GM10266 (cell line): Measurements from ENCODE around the gene CFAP77.

ENCODE experiments used
- DNase-seq: peaks from one replicate; pipeline ENCODE4 v3.0.0; 2012; ENCODE audit errors: extremely low spot score
- TF ChIP-seq, protein P1 (sequence below): IDR thresholded peaks from 2 replicates; pipeline ENCODE4 v1.5.1; 2012; ENCODE audit warnings: mild to moderate bottlenecking, low read depth; ENCODE audit not compliant: control insufficient read depth, insufficient read depth; ENCODE audit errors: missing control alignments

CFAP77 gene

DNA sequence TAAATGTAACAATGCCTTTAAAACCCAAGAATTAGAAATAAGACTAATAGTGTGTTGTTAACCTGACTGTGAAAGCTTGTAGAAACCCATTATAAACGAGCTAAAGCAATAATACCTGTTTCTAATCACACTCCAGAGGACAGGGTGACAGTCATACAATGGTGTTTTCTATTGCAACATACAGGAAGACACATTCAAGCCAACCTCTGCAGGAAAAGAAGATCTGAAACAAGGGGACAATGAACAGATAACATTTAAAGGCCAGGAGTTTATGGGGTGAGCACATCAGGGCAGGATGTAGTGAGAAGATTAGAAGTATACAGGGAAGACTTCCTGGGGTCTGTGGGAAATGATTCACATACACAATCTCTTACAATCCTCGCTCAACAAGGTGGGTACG, 186.2 kb downstream of the CFAP77 start:
- TF ChIP-seq, protein P1, sequence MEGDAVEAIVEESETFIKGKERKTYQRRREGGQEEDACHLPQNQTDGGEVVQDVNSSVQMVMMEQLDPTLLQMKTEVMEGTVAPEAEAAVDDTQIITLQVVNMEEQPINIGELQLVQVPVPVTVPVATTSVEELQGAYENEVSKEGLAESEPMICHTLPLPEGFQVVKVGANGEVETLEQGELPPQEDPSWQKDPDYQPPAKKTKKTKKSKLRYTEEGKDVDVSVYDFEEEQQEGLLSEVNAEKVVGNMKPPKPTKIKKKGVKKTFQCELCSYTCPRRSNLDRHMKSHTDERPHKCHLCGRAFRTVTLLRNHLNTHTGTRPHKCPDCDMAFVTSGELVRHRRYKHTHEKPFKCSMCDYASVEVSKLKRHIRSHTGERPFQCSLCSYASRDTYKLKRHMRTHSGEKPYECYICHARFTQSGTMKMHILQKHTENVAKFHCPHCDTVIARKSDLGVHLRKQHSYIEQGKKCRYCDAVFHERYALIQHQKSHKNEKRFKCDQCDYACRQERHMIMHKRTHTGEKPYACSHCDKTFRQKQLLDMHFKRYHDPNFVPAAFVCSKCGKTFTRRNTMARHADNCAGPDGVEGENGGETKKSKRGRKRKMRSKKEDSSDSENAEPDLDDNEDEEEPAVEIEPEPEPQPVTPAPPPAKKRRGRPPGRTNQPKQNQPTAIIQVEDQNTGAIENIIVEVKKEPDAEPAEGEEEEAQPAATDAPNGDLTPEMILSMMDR: no peak
- DNase-seq: no peak

DNA sequence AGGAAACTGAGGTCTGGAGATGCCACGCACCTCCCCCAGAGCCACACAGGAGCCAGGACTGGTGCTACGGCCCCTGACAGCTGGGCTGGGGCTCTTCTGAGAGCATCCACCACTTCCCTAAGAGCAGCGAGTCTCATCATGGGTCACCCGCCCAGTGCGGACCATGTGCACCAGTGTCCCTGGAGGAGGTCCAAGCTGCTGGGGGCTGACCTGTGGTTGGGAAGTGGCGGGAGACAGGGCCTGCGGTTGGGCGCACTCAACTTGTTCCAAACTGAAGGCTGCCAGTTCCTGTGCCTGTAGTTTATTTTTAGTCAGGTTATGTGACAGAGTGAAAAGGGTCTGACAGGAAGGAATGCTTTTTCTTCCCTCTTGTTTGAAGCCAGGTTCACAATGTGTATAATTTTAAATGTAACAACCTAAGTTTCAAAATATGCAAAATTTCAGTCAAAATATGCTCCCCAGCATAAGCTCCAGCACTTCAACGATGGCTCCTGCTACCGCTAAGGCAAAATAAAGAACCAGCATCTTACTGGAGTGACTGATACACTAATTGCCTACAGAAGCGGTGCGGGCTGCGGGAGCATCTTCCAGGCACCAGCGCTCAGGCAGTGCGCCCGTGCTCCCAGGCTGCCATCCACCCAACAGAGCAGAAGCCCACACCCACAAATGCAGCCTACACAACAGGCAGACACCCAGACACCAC, 187.2 kb downstream of the CFAP77 start:
- TF ChIP-seq, protein P1: no peak
- no peak for DNase-seq

DNA sequence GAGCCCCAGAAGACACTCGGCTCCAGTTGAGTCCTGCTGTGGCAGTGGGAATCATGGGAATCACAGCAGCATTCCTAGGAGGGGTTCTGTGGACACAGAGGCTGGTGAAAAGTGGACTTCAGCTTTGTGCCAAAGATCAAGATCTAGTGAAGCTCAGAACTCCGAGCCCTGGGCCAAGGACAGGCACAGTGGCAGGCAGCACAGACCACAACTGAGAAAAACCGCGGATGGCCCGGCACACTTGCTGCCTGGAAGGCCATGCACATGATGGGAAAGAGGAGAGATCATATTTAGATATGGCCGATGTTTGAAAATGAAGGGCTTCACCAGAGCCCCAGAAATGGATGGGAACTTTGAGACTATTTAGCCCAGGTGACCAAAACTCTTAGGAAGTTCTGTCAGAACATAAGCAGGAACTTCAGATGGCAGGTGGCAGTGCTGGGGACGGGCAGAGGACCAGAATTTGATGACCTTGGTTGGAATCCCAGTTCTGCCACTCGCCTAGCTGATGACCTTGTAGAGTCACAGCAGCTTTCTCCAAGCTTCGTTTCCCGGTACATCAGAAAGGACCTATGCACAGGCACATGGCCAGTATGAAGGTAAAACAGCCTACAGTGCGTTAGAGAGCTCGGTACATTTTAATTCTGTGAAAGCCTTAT, 190.4 kb downstream of the CFAP77 start:
- DNase-seq: no peak

DNA sequence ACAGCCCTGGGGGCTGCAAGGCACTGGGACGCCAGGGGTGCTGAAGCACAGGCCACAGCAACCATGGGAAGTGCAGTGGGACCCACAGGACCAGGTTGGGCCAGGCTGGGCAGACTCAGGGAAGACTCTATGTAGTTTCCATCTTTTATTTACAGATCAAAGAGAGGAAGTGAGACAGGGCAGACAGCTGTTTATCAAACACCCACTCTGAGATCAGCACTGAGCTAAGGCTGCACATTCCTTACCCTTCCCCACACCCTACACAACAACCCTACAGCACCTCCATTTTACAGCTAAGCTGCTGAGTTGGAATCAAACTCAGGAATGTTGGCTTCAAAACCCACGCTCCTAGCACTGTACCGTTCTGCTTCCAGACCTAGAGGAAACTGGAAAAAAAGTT, 192.2 kb downstream of the CFAP77 start:
- DNase-seq: no peak
- TF ChIP-seq, protein P1: no peak

More for the DNA sequence above, 190.4 kb downstream of the CFAP77 start:
- TF ChIP-seq, protein P1: no peak

DNA sequence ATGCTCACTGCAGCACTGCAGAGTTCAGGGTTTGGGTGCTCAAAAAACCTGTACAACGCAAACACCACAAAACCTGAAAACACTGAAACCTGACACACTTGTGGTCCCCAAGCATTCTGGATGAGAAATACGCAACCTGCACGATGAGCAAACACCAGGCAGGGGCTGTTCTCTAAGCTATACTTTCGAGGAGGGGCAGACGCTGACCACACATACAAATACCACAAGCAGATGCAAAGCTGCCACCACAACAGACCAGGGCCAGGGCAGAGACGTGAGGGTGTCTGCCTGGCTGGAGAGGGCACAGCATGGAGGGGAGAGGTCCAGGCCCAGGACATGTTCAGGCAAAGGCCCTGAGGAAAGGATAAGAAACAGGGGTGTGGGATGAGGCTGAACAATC, 195.4 kb downstream of the CFAP77 start:
- no peak for DNase-seq
- TF ChIP-seq, protein P1: no peak

DNA sequence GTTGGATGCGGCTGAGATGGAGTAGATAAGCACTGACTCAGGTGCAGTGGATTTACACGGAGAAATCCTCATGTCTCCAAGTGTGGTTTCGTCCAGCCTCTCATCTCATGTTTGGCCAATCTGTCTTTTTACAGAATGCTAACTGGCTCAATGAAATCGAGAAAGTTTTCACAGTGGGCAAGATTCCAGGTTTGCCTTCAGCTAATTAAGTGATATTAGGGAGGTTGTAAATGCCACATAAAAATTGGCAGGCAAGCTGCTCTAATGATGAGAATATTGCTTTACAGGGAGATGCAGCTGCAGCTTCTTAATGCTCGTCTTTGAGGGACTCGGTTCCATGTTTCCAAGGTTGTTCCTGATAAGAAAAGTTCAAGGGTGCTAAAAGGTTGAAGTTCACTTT, 196.1 kb downstream of the CFAP77 start:
- DNase-seq: no peak
- TF ChIP-seq, protein P1: no peak

DNA sequence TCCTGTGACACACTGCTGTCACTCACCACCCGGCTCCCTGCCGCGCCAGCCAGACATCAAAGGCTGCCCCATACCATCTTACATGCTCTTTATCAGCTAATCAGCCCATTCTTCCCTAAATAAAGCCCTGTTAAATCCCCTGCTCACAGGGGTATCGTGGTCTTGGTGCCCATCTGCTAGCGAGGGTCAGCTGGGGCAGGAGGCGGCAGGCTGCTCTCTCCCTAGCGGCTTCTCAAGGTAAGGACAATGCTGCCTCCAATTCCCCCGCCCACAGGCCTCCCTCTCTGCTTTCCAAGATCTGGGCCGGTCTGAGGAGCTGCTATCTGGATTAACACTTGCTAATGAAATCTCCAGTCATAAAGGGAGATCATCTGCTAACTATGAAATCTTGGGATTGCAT, 199.2 kb downstream of the CFAP77 start:
- no peak for DNase-seq
- TF ChIP-seq, protein P1: no peak
